HG02884 (cell line): ENCODE data around the gene CEACAM16.

ENCODE experiments used
- ATAC-seq: cut with Tn5 transposase; IDR thresholded peaks from one replicate; pipeline ENCODE4 v1.9.1; 2021; ENCODE audit warnings: mild to moderate bottlenecking, moderate library complexity; ENCODE audit not compliant: unreplicated experiment

Gene CEACAM16

GRCh38 chr19:44757735-44758505 lies 59.0 kb downstream of the CEACAM16 start:
- no peak for ATAC-seq

GRCh38 chr19:44758596-44758995 lies 59.6 kb downstream of the CEACAM16 start:
- no peak for ATAC-seq

- ATAC-seq = no peak
Measured at GRCh38 chr19:44759083-44759804, 60.3 kb downstream of the CEACAM16 start.
